PC-3 (cell line): Measurements from ENCODE around the gene TNFRSF12A. TPM values are rescaled to one million over a fixed set of nuclear protein-coding genes. Genes with fewer than 3 reads are reported as not detected.

Source experiments
- ATAC-seq: fragments of 200-7000 bp; cut with Tn5 transposase; 2 replicates; pipeline ENCODE4 v1.9.1; 2020; ENCODE audit warnings: mild to moderate bottlenecking, moderate library complexity
- BruUV-seq: library from RNA; stranded (reverse); fragments of 400-500 nt; replicated peaks from 2 replicates; lab custom pipeline; 2021; lab: Mats Ljungman, UMichigan
- CTCF ChIA-PET: fragments of 300-600 bp; sonication (Branson Sonifier 250); formaldehyde crosslinking; loops from one replicate; lab custom pipeline; 2022; ENCODE audit warnings: antibody characterized with exemption; lab: Charles Lee
- POLR2A ChIA-PET: fragments of 300-600 bp; sonication (Branson Sonifier 250); formaldehyde crosslinking; loops from one replicate; lab custom pipeline; 2022; ENCODE audit warnings: antibody characterized with exemption; ENCODE audit not compliant: unreplicated experiment; lab: Charles Lee
- DNase-seq: peaks from one replicate; pipeline ENCODE4 v3.0.0-alpha.2; 2015
- H2AFZ ChIP-seq: fragments of 300-600 bp; sonication (generic); 2 replicates; pipeline ENCODE4 v1.6.0; 2016; ENCODE audit warnings: antibody characterized with exemption, low read length
- H3F3A ChIP-seq: fragments of 300-600 bp; sonication (generic); one replicate; pipeline ENCODE4 v1.6.0; 2017; ENCODE audit warnings: antibody characterized with exemption, low read length, control low read depth, mild to moderate bottlenecking; ENCODE audit not compliant: unreplicated experiment
- H3K27ac ChIP-seq: fragments of 300-600 bp; sonication (generic); 2 replicates; pipeline ENCODE4 v1.5.1; 2016; ENCODE audit warnings: mild to moderate bottlenecking, low read length
- H3K27me3 ChIP-seq: fragments of 300-600 bp; sonication (generic); 2 replicates; pipeline ENCODE4 v1.6.1; 2016; ENCODE audit warnings: low read length, mixed read lengths
- H3K36me3 ChIP-seq: fragments of 300-600 bp; sonication (generic); 2 replicates; pipeline ENCODE4 v1.6.1; 2016; ENCODE audit warnings: low read depth, mixed run types, low read length, mixed read lengths
- H3K4me1 ChIP-seq: fragments of 300-600 bp; sonication (generic); 2 replicates; pipeline ENCODE4 v1.5.1; 2016; ENCODE audit warnings: low read length; ENCODE audit not compliant: insufficient read depth
- H3K4me2 ChIP-seq: fragments of 300-600 bp; sonication (generic); 2 replicates; pipeline ENCODE4 v1.6.0; 2016; ENCODE audit warnings: low read length
- H3K4me3 ChIP-seq: fragments of 300-600 bp; sonication (generic); 2 replicates; pipeline ENCODE4 v1.5.1; 2016; ENCODE audit warnings: mild to moderate bottlenecking, low read length, mixed read lengths
- H3K79me2 ChIP-seq: fragments of 300-600 bp; sonication (generic); 2 replicates; pipeline ENCODE4 v1.6.1; 2017; ENCODE audit warnings: low read length, mixed read lengths
- H3K9ac ChIP-seq: fragments of 300-600 bp; sonication (generic); 2 replicates; pipeline ENCODE4 v1.6.0; 2016; ENCODE audit warnings: mild to moderate bottlenecking, low read length
- H3K9me2 ChIP-seq: fragments of 300-600 bp; sonication (generic); replicated peaks from 2 replicates; pipeline ENCODE4 v1.6.1; 2016; ENCODE audit warnings: mixed run types, low read length, mixed read lengths
- H3K9me3 ChIP-seq: fragments of 300-600 bp; sonication (generic); 2 replicates; pipeline ENCODE4 v1.6.1; 2016; ENCODE audit warnings: low read length, mixed read lengths
- H4K20me1 ChIP-seq: fragments of 300-600 bp; sonication (generic); 2 replicates; pipeline ENCODE4 v1.6.1; 2016; ENCODE audit warnings: low read length, mixed read lengths
- EZH2 ChIP-seq: fragments of 300-600 bp; sonication (generic); IDR thresholded peaks from one replicate; pipeline ENCODE4 v1.6.1; 2017; ENCODE audit warnings: antibody characterized with exemption, mild to moderate bottlenecking, low read length; ENCODE audit not compliant: unreplicated experiment
- EZH2phosphoT487 ChIP-seq: fragments of 300-600 bp; sonication (generic); IDR thresholded peaks from 2 replicates; pipeline ENCODE4 v1.6.1; 2018; ENCODE audit warnings: mild to moderate bottlenecking, antibody characterized with exemption, low read length, borderline replicate concordance
- intact Hi-C: fragments of 100-400 bp; cut with micrococcal nuclease; formaldehyde crosslinking; loops from 2 replicates; pipeline ENCODE4 v1.9.0; 2023
- total RNA-seq: library from RNA; depleted of rRNA; stranded (reverse); fragments of >200 nt; gene quantifications from 2 replicates; pipeline ENCODE4 v1.2.3, GENCODE V29; 2014
- TF ChIP-seq, protein P1 (sequence below): fragments of 300-600 bp; sonication (generic); conservative IDR thresholded peaks from 2 replicates; pipeline ENCODE4 v1.5.1; 2017; ENCODE audit warnings: antibody characterized with exemption, low read depth, mild to moderate bottlenecking, low read length

The TNFRSF12A gene
- total RNA-seq, 1 experiment from 2014 or later: 713 TPM

GRCh38 chr16:3057181-3058138 is 37.3 kb downstream of the TNFRSF12A start:
- no peaks in the 10 kb centered on the region for H3K4me1 ChIP-seq
- H3K9me3 ChIP-seq: no peaks in the 10 kb centered on the region
- no peaks in the 10 kb centered on the region for H3K9me2 ChIP-seq
- no peaks in the 10 kb centered on the region for H4K20me1 ChIP-seq
- DNase-seq (no peak), ATAC-seq (no peak)
- peak overlapping the region; percentile 98 for H3K4me2 ChIP-seq
- intact Hi-C loops: no loop called here
- H3F3A ChIP-seq: no peaks in the 10 kb centered on the region
- BruUV-seq: TSS peak; percentile 35
- H3K27me3 ChIP-seq: no peaks in the 10 kb centered on the region
- H3K27ac ChIP-seq: no peak overlapping the region
- no peaks in the 10 kb centered on the region for H3K36me3 ChIP-seq
- TF ChIP-seq, protein P1, sequence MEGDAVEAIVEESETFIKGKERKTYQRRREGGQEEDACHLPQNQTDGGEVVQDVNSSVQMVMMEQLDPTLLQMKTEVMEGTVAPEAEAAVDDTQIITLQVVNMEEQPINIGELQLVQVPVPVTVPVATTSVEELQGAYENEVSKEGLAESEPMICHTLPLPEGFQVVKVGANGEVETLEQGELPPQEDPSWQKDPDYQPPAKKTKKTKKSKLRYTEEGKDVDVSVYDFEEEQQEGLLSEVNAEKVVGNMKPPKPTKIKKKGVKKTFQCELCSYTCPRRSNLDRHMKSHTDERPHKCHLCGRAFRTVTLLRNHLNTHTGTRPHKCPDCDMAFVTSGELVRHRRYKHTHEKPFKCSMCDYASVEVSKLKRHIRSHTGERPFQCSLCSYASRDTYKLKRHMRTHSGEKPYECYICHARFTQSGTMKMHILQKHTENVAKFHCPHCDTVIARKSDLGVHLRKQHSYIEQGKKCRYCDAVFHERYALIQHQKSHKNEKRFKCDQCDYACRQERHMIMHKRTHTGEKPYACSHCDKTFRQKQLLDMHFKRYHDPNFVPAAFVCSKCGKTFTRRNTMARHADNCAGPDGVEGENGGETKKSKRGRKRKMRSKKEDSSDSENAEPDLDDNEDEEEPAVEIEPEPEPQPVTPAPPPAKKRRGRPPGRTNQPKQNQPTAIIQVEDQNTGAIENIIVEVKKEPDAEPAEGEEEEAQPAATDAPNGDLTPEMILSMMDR: no peak
- TF ChIP-seq EZH2phosphoT487 (no peak), EZH2 (no peak)
- H3K4me3 ChIP-seq: peak overlapping the region; percentile 86
- no peak overlapping the region for H3K9ac ChIP-seq
- no peaks in the 10 kb centered on the region for H3K79me2 ChIP-seq
- POLR2A ChIA-PET: no interaction called here
- CTCF ChIA-PET: no interaction called here
- H2AFZ ChIP-seq: no peak overlapping the region

DNA sequence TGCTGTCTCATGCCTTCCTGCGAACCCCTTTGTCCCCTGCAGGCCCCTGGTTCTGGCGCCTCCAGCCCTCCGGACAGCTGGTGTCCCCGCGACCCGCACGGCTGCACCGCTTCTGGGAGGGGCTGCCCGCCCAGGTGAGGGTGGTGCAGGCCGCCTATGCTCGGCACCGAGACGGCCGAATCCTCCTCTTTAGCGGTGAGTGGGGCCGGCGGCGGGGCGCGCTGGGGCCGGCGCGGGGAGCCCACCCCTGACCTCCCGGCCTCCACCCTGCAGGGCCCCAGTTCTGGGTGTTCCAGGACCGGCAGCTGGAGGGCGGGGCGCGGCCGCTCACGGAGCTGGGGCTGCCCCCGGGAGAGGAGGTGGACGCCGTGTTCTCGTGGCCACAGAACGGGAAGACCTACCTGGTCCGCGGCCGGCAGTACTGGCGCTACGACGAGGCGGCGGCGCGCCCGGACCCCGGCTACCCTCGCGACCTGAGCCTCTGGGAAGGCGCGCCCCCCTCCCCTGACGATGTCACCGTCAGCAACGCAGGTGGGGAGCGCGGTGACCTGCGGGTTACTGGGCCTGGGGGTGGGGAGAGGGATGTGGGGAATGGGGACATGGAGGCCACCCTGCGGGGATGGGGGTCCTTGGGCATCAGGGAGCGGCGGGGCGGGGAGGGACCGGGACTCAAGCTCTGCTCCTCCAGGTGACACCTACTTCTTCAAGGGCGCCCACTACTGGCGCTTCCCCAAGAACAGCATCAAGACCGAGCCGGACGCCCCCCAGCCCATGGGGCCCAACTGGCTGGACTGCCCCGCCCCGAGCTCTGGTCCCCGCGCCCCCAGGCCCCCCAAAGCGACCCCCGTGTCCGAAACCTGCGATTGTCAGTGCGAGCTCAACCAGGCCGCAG is 38.2 kb downstream of the TNFRSF12A start:
- TF ChIP-seq EZH2phosphoT487: no peak
- TF ChIP-seq EZH2: no peak
- TF ChIP-seq, protein P1: no peak; the same call in 1 of the 2 replicates

More for the DNA sequence above, 38.2 kb downstream of the TNFRSF12A start:
- H3K9ac ChIP-seq: peak overlapping the region; percentile 88
- peak overlapping the region; percentile 90 for H2AFZ ChIP-seq
- no peaks in the 10 kb centered on the region for H3F3A ChIP-seq
- ChIA-PET CTCF (interaction anchor here (0.6 to 1.7 kb wide), 4 partner anchors 13 to 56 kb away, joined by 3 to 9 read pairs (median 6); no protein-coding TSS in a partner anchor), POLR2A (no interaction called here)
- BruUV-seq: no TSS peak
- no peaks in the 10 kb centered on the region for H3K27me3 ChIP-seq
- H3K4me1 ChIP-seq: no peaks in the 10 kb centered on the region
- intact Hi-C loops: loop anchor here (1.0 kb wide), 1 partner anchor 66 kb away; no protein-coding TSS in a partner anchor
- H3K4me3 ChIP-seq: peak overlapping the region; percentile 86
- ATAC-seq (peak; percentile 50), DNase-seq (peak; percentile 29)
- H3K27ac ChIP-seq: no peak overlapping the region
- no peaks in the 10 kb centered on the region for H3K9me2 ChIP-seq
- H4K20me1 ChIP-seq: no peaks in the 10 kb centered on the region
- H3K79me2 ChIP-seq: no peaks in the 10 kb centered on the region
- no peaks in the 10 kb centered on the region for H3K9me3 ChIP-seq
- H3K4me2 ChIP-seq: peak overlapping the region; percentile 98
- no peaks in the 10 kb centered on the region for H3K36me3 ChIP-seq
